ENCODE measurements around the gene HOXA3. TPM values are rescaled to one million over a fixed set of nuclear protein-coding genes. Genes with fewer than 3 reads are reported as not detected.

Gene HOXA3
- total and polyA plus RNA-seq, 9 donors = 0.36 to 50.9 (median 2.3) TPM

GRCh38 chr7:27149842-27150567 is 2.4 kb downstream of the HOXA3 start:
- peaks cover 0 to 10% of the 10 kb centered on the region in 2 donors for H3K9me3 ChIP-seq
- WGBS, 3 donors = 62 to 69% (median 68%) methylated on average over 13 of the region's 13 CpGs
- intact Hi-C loops (cut with DNase I) = loop anchor here in 1 of 4 donors (10.0 kb wide), 2 partner anchors 945 to 1255 kb away; partner anchors contain the start of genes CBX3 and HNRNPA2B1
- DNase-seq = peak in 2 of 5 donors; percentile 11 to 30
- H3K27ac ChIP-seq = no peak overlapping the region
- H3K4me3 ChIP-seq = peak overlapping the region; percentile 74
- peaks cover 4% of the 10 kb centered on the region for H3K4me1 ChIP-seq (ENCODE audit: insufficient read depth)
- H3K36me3 ChIP-seq = no peaks in the 10 kb centered on the region
- TF ChIP-seq POLR2A (IDR thresholded peaks at IDR 0.05) (no peak), CTCF (IDR thresholded peaks at IDR 0.05) (no peak), EP300 (IDR thresholded peaks at IDR 0.05) (no peak)
- H3K27me3 ChIP-seq = no peaks in the 10 kb centered on the region

- no peaks in the 10 kb centered on the region for H3K27me3 ChIP-seq
- peaks cover 4% of the 10 kb centered on the region for H3K4me1 ChIP-seq (ENCODE audit: insufficient read depth)
- H3K4me3 ChIP-seq = peak overlapping the region; percentile 74
- TF ChIP-seq EP300 (IDR thresholded peaks at IDR 0.05) (no peak), POLR2A (IDR thresholded peaks at IDR 0.05) (no peak), CTCF (IDR thresholded peaks at IDR 0.05) (no peak)
- H3K27ac ChIP-seq = no peak overlapping the region
- H3K9me3 ChIP-seq = peaks cover 0 to 10% of the 10 kb centered on the region in 2 donors
- intact Hi-C loops (cut with DNase I) = no loop called here
- 56 to 61% (median 60%) methylated on average over 30 of the region's 30 CpGs for WGBS, 3 donors
- peak in 2 of 5 donors; percentile 5 to 17 for DNase-seq
- no peaks in the 10 kb centered on the region for H3K36me3 ChIP-seq
These were observed 3.4 kb downstream of the HOXA3 start for GRCh38 chr7:27148756-27149641.

DNA sequence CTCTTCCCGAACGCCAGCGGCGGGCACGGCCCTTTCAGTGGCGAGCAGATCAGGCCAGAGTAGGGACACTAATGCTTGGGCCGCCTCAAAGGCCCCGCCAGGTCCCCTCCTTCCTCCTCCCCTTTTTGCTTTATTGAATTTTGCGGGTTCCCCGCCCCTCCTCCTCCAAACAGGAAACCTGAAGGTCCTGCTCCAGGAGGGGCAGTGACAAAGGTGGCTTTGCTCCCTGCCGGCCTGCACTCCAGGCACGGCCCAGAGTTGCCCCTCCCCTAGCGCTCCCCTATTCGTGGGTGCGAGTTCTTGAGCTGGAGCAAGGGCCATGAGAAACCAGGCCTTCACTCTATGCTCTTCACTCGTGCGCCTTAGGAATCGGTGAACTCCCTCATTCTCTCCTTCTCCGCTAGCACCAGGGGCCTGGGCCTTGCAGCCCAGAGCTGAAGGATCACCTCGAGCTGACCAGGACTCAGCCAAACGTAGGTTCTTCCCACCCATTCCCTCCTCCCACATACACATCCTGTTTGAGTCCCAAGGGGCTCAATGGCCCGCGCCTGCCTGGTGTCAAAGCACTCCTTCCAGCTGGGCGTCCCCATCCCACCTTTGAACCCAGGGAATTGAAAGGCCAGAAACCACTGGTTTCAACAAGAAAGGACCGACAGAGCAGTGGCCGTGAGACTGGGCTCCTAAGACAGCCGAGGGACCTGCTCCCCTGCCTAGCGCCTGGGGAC is 4.2 kb downstream of the HOXA3 start:
- no peaks in the 10 kb centered on the region for H3K36me3 ChIP-seq
- peak overlapping the region; percentile 74 for H3K4me3 ChIP-seq
- 27 to 41% (median 33%) methylated on average over 25 to 28 of the region's 28 CpGs for whole genome bisulfite sequencing, 3 donors
- DNase-seq = peak in 2 of 5 donors; percentile 7 to 27
- H3K27me3 ChIP-seq = no peaks in the 10 kb centered on the region
- peaks cover 5% of the 10 kb centered on the region for H3K4me1 ChIP-seq (ENCODE audit: insufficient read depth)
- intact Hi-C loops (cut with DNase I) = no loop called here
- TF ChIP-seq POLR2A (IDR thresholded peaks at IDR 0.05) (no peak), EP300 (IDR thresholded peaks at IDR 0.05) (no peak), CTCF (IDR thresholded peaks at IDR 0.05) (no peak)
- H3K27ac ChIP-seq = no peak overlapping the region
- H3K9me3 ChIP-seq = peaks cover 0 to 10% of the 10 kb centered on the region in 2 donors

All from ovary (tissue), 9 donors.